NCI-H2196 treated with DMSO at 0.1 percent for 48 hours (cell line): Measurements from ENCODE around the gene ARMC10.
"Not testable (repeated sequence)": the region's sequence is repeated elsewhere in the genome, so short reads cannot be mapped to it uniquely, and the experiment has no call there.

ENCODE experiments used
- DNase-seq: peaks from one replicate; lab custom pipeline; 2025; ENCODE audit not compliant: unreplicated experiment; lab: John Stamatoyannopoulos, UW

ARMC10 gene

GRCh38 chr7:103121641-103122040, 46.7 kb downstream of the ARMC10 start:
- DNase-seq, result no peak

- DNase-seq, result no peak
Measured at GRCh38 chr7:103123529-103123928, 48.6 kb downstream of the ARMC10 start.

DNA sequence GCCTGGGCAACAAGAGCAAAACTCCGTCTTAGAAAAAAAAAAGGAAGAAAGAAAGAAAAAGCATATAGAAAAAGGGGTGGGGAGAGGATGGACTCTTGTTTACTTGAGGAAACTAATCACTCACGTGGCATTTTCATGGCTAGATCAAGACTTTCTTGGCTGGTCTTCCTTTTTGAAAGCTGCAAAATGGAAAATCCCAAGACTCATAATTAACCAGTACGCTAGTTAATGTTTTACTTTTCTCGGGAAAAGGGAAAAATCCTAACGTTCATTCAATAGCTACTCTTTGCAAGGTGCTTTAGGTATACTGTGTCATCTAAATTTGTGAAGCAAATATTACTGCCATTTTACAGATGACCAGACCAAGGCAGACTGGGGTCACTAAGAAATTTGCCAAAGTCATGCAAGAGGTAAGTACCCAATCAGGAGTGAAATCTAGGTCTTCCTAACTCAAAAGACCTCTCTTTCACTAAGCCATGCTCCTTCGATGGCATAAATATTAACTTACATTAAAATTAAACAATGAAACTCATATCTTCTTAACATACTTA, 49.6 kb downstream of the ARMC10 start:
- DNase-seq, result no peak

DNA sequence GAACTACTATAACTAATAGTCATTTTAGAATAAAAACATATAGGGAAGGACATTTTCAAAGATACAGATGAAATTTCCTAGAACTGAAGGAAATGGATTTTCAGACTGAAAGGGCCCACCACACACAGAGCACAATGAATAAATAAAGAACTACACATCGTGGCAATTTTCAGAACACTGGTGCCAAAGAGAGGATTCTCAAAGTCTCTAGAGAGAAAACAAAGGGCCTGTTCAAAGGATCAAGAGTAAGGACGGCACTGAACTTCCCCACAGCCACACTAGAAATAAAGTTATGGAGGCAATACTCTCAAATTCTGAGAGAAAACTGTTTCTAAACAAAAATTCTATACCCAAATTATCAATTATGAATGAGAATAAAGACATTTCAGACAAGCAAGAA, 52.1 kb downstream of the ARMC10 start:
- no peak for DNase-seq

- DNase-seq, result no peak
Measured at GRCh38 chr7:103129702-103130549, 55.0 kb downstream of the ARMC10 start.

- no peak for DNase-seq
Measured at GRCh38 chr7:103130901-103131624, 56.1 kb downstream of the ARMC10 start.

DNA sequence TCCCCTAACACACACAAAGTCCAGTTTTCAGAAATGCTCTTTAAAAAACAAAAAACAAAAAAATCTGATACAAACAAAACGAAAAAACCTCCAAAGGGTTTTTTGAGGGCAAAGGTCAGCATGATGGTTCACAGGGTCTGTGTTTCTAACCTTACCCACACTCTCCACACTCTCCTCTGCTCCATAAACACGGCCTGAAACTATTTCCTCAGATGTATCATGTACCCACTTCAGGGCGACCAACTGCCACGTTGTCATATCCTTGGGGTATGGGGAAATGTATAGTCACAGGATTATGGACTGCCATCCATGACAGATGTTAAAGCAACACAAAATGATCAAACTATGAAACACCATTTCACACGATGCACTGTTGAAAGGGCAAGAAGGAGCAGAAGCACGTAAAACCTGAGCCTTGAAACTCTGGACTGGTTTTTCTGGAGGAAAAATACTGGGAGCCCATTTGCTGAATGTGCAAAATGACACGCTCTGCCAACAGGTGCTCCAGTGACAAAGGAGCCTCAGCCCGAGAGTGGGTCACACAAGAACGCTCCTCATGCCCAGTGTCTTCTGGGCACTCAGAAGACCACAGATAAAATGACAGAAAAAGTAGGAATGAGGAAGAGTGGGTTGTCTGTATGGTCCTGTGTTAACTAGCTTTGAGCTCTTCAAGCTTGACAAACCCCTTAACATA, 58.2 kb downstream of the ARMC10 start:
- DNase-seq, result no peak

GRCh38 chr7:103134836-103135554, 60.1 kb downstream of the ARMC10 start:
- DNase-seq, result no peak

DNA sequence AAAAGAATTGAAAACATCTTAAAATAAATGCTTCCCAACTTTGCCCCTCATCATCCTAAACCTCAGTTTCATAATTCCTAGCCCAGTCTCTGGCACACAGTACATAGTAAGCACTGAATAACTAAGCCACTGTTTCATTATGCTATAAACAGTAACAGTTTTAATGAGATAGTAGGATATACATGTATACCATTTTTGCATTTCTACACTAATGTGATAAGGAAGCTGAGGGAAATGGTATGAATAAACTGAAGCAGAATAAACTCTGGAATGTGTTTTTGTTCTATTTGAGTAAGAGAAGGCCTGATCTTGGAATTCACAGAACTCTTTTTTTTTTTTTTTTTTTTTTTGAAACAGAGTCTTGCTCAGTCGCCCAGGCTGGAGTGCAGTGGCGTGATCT, 65.1 kb downstream of the ARMC10 start:
- DNase-seq, result no peak

- no peak for DNase-seq
Measured at GRCh38 chr7:103140685-103141084, 65.7 kb downstream of the ARMC10 start.

GRCh38 chr7:103141753-103142404, 66.9 kb downstream of the ARMC10 start:
- DNase-seq, result no peak

DNA sequence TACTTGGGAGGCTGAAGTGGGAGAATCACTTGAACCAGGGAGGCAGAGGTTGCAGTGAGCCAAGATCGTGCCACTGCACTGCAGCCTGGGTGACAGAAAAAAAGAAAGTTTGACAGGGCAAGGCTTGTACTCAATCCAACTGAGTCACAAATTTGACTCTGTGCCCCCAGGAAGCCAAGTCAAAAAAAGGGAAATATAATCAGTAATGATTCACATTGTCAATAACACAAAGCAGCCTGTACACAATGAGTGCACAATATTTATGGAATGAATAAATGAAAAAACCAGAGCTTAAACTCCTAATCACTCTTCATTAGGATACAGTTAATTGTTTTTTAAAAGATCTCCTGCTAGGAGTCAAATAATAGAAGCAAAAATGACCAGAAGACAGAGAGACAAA, 67.6 kb downstream of the ARMC10 start:
- no peak for DNase-seq

- DNase-seq, result no peak
Measured at GRCh38 chr7:103143868-103144267, 68.9 kb downstream of the ARMC10 start.

- DNase-seq, result not testable (repeated sequence)
Measured at GRCh38 chr7:103144754-103145153, 69.8 kb downstream of the ARMC10 start.

- no peak for DNase-seq
Measured at GRCh38 chr7:103148131-103148993, 73.4 kb downstream of the ARMC10 start.
